SW480 (cell line): Measurements from ENCODE around the gene FFAR2.
A peak's percentile ranks its signal among the peaks of the same experiment; 100 is the strongest.
"Not testable (repeated sequence)": the region's sequence is repeated elsewhere in the genome, so short reads cannot be mapped to it uniquely, and the experiment has no call there.

Source experiments
- DNase-seq: peaks from one replicate; pipeline ENCODE4 v3.0.0-alpha.2; 2016; ENCODE audit warnings: low spot score

FFAR2 gene

GRCh38 chr19:35457173-35457572, 9.1 kb downstream of the FFAR2 start:
- DNase-seq: no peak

DNA sequence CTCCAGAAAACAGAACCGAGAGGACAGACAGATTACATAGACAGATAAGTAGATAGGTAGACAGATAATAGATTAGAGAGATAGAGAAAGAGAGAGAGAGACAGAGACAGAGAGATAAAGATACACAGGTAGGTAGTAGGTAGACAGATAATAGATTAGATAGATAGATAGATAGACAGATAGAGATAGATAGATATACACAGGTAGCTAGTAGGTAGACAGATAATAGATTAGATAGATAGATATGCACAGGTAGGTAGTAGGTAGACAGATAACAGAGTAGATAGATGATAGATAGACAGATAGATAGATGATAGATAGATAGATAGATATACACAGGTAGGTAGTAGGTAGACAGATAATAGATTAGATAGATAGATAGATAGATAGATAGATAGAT, 10.1 kb downstream of the FFAR2 start:
- DNase-seq: no peak

DNA sequence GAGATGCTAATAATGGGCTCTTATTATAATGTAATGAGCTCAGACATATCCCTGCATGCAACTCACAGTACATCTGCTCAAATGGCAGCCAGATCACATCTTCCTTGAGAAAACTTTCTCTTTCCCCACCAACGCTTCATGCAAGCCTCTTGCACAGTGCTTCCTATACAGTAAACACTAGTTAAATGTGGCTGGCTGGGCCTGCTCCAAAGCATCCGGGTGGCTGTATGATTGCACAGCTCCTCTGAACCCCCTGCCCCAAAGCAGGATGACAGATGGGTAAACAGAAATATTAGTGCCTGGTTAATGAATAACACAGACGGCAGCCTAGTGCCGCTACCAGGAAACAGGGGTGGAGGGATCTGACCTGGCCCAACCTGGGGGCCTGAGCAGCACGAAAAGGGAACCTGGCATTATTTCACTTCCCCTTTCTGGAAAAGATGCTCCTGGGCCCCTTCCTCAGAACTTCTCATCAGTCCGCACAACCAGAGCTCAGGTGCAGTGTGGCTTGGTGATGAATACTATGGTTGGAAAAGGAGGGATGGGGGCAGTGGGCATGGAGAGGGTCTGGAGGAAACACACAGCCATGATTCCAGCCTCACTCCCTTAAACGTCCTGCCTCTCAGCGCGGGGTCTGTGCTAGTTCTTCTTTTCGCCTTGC, 10.8 kb downstream of the FFAR2 start:
- no peak for DNase-seq

- no peak for DNase-seq
These were observed 11.5 kb downstream of the FFAR2 start for GRCh38 chr19:35459414-35460082.

- DNase-seq: no peak
These were observed 12.6 kb downstream of the FFAR2 start for GRCh38 chr19:35460608-35461007.

GRCh38 chr19:35461060-35461459, 13.0 kb downstream of the FFAR2 start:
- no peak for DNase-seq

DNA sequence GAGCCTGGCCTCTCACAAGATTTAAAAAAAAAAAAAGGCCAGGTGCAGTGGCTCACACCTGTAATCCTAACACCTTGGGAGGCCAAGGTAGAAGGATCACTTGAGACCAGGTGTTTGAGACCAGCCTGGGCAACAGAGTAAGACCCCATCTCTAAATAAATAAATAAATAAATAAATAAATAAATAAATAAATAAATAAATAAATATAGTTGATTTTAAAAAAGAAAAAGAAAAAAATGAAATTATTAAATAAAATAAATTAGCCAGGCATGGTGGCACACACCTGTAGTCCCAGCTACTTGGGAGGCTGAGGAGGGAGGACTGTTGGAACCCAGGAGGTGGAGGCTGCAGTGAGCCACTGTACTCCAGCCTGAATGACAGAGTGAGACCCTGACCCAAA, 13.7 kb downstream of the FFAR2 start:
- not testable (repeated sequence) for DNase-seq

DNA sequence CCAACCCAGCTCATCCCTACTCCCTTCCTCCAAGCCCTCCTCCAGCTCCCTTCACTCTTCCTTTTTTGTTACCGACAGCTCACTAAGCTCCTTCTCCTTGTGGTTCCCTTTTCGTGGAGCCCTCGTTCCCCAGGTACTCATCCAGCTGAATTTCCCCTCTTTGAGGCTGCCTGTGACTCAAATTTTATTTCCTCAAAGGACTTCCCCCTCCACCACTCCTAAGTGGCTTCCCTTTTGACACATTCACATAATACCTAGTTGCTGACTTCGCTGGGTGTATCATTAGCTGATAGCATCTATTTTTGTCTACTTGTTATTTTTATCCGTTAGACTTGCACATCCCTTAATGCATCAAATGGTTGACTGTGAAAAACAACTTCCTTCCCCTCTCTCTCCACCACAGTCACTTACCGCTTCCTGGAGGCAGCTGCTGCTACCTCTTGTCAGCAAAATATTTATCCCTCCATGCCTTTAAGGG, 14.5 kb downstream of the FFAR2 start:
- DNase-seq: no peak

- not testable (repeated sequence) for DNase-seq
These were observed 14.9 kb downstream of the FFAR2 start for GRCh38 chr19:35462956-35463355.

DNA sequence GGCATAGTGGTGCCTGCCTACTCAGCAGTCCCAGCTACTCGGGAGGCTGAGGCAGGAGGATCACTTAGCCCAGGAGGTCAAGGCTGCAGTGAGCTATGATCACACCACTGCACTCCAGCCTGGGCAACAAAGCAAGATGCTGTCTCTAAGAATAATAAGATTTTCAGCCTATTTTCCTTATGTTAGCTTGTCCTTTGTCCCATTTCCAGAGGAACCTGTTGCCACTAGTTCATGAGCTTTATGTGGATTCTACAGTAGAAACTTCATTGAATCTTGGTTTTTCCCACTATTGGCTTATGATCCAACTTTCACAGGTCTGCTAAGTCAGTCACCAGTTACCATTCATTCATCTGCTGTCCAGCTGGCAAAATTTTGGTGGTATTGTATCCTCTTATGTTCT, 18.2 kb downstream of the FFAR2 start:
- no peak for DNase-seq

- DNase-seq: peak; percentile 70
These were observed 20.6 kb downstream of the FFAR2 start for GRCh38 chr19:35468637-35469036.

- DNase-seq: no peak
These were observed 22.1 kb downstream of the FFAR2 start for GRCh38 chr19:35470128-35470527.

DNA sequence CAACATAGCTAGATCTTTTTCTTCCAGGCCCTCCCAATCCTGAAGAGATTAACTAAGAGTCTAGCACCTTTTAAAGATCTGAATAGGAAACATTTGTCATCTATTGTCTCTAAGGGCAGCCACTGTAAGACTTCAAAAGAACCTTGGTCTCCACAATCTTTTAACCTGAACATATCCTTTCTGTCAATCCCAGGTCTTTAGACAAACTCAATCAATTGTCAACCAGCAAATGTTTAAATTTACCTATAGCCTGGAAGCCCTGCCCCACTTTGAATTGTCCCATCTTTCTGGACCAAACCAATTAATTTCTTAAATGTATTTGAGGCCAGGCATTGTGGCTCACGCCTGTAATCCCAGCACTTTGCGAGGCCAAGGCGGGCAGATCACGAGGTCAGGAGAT, 23.0 kb downstream of the FFAR2 start:
- DNase-seq: not testable (repeated sequence)

- DNase-seq: no peak
These were observed 23.9 kb downstream of the FFAR2 start for GRCh38 chr19:35471946-35472345.

DNA sequence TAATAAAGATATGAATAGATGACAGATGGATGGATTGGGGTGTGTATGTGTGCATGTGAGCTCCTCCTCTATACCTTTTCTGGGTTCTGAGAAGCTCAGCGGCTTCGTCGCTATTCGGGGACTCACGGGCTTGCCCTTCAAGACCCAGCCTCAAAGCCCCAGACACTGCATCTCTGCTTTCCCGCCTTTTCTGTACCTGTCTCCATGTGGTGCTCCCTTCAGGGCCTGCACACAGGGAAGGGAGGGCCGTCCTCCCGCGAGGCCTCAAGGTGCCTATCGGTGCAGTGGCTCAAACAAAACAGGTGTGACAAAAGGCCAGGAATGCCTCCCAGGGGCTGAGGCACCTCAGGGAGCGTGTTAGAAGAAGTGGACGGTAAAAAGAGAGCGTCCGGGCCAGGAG, 26.0 kb downstream of the FFAR2 start:
- no peak for DNase-seq

DNA sequence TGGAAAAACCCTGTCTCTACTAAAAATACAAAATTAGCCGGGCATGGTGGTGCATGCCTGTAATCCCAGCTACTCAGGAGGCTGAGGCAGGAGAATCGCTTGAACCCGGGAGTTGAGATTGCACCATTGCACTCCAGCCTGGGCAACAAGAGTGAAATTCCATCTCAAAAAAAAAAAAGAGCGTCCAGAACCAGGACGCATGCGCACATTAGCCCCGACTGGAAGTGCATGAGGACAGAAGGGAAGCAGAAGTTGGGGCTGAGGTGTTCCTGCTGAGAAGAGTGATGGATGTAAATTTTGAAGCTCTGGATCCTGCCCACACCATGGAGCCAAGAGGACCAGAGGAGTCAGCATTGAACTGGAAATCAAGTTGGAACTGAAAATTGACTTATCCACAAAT, 26.5 kb downstream of the FFAR2 start:
- not testable (repeated sequence) for DNase-seq

DNA sequence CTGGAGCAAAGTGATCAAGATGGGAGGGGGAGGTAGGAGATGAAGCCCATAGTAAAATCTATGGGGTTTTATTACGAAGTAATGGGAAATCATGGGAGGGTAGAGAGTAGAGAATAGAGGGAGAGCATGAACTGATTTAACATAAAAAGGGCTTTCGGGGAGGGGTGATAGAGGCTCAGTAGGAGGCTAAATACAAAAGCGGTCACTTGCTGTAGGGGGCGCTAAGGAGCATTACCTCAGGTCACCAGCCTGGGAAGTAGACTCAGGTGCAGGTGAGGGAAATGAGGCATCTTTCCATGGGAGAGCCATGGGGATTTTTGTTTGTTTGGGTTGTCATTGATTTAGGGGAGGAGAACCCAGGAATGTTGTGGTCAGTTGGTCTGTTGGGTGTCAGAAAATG, 28.1 kb downstream of the FFAR2 start:
- peak; percentile 61 for DNase-seq

- no peak for DNase-seq
These were observed 31.0 kb downstream of the FFAR2 start for GRCh38 chr19:35478794-35479677.

- no peak for DNase-seq
These were observed 35.0 kb downstream of the FFAR2 start for GRCh38 chr19:35483089-35483488.

- DNase-seq: no peak
These were observed 36.4 kb downstream of the FFAR2 start for GRCh38 chr19:35484252-35485036.

- no peak for DNase-seq
These were observed 38.2 kb downstream of the FFAR2 start for GRCh38 chr19:35486268-35486708.

DNA sequence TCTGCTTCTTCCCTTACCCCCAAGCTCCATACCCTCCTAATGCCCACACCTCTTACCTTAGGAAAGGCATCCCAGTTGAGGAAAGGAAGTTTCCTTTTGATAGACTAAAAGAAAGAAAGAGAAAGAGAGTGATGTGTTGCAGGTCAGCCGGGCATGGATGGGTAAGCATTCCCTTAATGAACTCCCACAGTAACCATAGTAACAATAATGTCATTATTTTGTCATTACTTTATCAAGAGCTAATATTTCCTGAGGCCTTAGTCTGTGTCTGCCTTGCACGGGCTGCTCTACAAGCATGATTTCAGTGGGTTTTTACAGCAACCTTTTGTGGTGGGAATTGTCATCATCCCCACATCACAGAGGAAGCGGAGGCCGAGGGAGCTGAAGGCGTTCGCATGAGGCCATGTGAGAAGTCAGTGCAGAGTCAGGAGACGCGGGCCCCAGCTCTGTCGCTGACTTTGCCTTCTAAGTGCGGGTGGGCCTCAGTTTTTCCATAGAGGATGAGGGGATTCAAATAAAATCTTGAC, 39.7 kb downstream of the FFAR2 start:
- no peak for DNase-seq
